Measurements from ENCODE around the gene TPCN1.

- TF ChIP-seq POLR2A (IDR thresholded peaks at IDR 0.05; ENCODE audit: low read depth, low read length) = no peak
- no peak for TF ChIP-seq SPI1 (IDR thresholded peaks at IDR 0.05; ENCODE audit: low read depth, low read length)
- TF ChIP-seq POLR2AphosphoS5 (IDR thresholded peaks at IDR 0.05; ENCODE audit: low read depth, low read length) = no peak
- TF ChIP-seq TAF1 (IDR thresholded peaks at IDR 0.05; ENCODE audit: low read depth, low read length) = no peak
These were observed 39.3 kb upstream of the TPCN1 start for GRCh38 chr12:113181975-113182374.
